CD4-positive, alpha-beta T cell treated with Interleukin-12 subunit alpha and Interleukin-12 subunit beta, for 1 hour (primary cell): ENCODE data around the gene GPR179.
"Not testable (repeated sequence)": the region's sequence is repeated elsewhere in the genome, so short reads cannot be mapped to it uniquely, and the experiment has no call there.

Experiments used
- DNase-seq: peaks from one replicate; pipeline ENCODE4 v3.0.0-alpha.2; 2020

GPR179 gene

DNA sequence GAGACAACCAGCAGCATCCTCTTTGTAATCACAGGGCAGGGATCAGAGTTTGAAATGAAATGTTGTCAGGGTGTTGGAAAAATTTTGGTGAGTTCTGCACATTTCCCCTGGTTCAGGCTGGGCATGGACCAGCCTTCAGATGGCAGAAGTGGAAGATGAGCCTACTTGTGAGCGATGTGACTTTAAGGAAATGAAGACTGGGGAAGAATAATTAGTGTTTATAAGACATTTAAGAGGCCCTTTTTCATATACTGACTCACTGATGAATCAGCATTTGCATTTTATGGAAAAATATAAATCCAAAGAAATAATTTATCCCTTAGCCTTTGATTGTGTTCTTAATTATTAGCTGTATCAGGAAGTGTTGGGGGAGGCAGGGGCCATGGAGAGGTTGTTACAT, 20.9 kb downstream of the GPR179 start:
- DNase-seq = no peak

DNA sequence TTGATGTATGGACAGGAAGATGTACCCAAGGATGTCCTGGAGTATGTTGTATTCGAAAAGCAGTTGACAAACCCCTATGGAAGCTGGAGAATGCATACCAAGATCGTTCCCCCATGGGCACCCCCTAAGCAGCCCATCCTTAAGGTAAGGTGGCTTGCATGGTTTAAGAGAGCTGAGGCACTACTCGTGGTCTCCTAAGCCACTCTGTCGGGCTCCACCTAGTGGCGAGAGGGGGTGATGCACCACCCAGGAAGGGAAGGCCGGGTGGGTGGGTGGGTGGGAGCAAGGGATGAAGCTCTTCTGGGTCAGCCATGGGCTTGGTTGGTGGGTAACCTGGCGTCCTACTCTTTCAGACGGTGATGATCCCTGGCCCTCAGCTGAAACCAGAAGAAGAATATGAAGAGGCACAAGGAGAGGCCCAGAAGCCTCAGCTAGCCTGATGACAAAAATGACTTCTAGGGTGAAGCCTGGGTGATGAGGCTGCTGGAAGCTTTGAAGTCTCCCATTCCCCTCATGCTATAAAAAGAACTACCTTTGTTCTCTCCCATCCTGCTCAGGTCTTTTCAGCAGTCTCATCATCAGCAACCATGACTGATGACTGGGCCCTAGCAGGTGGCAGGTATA, 21.5 kb downstream of the GPR179 start:
- DNase-seq = peak; percentile 65

DNA sequence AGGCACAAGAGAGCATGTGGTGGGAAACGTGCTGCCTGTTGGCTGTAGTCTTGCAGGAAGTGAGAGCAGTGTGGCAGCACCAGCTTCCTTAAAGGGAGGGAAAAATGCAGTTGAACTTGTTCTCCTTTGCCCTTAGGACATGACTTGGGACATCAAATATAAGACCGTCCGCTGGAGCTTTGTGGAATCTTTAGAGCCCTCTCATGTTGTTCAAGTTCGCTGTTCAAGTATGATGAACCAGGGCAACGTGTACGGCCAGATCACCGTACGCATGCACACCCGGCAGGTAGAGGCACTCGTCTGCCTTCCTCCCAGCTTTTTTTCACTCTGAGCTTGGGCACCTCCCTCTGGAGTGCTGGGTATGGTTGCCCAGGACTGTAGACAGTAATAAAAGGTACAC, 23.3 kb downstream of the GPR179 start:
- no peak for DNase-seq

DNA sequence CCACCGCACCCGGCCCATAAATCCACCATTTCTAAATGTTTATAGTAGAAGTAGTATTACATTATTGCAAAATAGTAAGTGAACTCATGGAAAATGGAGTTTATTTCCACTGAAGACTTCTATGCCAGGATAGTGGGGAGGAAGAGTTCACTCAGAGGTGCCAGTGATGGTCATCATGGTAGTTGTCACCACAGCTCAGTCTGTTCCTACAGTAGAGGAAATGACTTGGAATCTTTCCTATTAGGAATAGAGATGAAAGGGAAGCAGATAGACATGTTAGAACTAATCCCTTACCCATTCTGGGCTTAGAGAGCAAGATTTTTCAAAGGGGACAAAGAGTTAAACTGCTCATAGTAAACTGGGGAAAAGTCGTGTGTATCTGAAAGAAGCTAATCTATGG, 26.7 kb downstream of the GPR179 start:
- no peak for DNase-seq

DNA sequence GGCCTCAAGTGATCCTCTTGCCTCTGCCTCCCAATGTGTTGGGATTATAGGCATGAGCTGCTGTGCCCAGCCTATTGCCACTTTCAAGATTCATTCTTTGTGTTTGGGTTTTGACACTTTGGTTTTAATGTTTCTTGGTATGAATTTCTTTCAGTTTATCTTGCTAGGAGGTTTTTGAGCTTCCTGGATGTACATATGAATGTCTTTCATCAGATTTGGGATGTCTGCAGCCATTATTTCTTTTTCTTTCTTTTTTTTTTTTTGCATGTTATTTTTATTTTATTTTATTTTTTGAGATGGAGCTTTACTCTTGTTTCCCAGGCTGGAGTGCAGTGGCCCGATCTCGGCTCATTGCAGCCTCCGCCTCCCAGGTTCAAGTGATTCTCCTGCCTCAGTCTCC, 28.3 kb downstream of the GPR179 start:
- DNase-seq = no peak

DNA sequence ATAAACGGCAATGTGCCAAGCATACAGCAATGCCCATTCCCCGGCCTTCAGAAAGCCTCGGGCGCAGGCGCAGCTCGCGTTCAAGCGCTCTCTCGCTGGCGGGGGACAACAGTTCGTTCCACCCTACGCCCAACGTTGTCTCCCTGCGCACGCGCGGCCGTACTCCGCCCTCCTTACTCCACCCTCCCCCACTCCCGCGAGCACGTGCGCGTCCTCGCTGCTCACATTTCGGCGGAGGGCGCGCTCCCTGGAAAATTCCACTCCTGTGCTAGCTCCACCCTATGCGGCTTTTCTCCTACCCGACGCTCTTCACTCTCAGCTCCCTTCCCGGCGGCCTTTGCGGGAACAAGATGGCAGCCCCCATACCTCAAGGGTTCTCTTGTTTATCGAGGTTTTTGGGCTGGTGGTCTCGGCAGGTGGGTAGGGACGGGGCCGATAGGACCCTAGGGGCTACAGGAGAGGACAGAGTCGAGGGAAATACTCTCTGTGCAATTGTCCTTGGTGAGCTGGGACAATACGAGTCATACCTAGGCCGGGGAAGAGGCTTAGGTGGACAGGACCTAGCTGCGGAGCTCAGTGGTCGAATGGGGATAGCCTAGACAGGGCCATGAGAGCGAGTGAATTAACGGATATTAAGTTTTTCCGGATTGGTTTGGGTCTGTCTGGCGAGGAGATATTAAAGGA, 46.8 kb downstream of the GPR179 start, which contains the start of gene MRPL45:
MRPL45 (plus strand) TSS at position 335 of the 684 bp plus-strand sequence; CDS start at position 351, 16 bp downstream.
- peak; percentile 98 for DNase-seq

DNA sequence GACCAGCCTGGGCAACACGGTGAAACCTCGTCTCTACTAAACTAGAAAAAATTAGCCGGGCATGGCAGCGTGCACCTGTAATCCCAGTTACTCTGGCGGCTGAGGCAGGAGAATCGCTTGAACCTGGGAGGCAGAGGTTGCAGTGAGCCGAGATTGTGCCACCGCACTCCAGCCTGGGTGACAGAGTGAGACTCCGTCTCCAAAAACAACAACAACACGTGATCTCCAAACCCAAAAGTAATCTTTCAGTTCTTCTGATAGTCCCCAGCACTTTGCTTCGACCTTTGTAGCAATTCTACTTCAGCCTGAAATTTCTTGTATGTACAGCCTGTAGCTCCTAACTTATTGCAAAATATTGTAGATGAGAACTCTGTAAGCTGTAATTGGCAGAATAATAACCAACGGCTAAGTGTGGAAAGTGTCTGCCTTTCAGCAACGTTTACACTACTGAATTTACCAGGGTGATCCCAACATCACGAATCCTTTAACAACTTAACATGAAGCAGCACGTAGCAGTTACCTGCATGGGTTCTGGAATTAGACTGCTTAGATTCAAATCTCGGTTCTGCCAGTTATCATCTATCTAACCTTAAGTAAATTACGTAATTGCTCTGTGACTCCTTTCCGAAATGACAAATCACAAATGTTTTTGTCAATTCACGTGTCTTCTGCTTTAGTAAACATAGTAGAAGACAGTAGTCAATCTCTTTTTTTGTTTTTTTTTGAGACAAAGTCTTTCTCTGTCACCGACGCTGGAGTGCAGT, 48.0 kb downstream of the GPR179 start:
- not testable (repeated sequence) for DNase-seq

DNA sequence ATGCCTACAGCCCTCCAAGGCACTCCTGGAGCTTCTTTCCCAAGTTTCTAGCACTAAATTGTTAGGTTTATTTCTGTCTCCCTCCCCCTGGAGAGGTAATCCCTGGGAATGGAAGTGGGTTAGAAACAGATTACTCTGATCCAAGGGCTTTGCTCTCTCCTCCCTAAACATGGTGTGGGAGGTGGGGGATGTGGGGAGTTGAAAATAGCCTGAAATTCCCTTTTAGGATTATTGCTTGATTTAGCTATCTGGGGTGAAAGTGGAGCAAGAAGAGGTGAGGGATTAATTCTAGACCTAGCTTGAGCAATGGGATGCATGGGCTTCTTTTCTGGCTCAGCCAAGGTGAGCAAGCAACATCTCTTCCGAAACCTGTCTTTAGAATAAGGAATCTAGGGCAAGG, 54.0 kb downstream of the GPR179 start:
- not testable (repeated sequence) for DNase-seq

DNA sequence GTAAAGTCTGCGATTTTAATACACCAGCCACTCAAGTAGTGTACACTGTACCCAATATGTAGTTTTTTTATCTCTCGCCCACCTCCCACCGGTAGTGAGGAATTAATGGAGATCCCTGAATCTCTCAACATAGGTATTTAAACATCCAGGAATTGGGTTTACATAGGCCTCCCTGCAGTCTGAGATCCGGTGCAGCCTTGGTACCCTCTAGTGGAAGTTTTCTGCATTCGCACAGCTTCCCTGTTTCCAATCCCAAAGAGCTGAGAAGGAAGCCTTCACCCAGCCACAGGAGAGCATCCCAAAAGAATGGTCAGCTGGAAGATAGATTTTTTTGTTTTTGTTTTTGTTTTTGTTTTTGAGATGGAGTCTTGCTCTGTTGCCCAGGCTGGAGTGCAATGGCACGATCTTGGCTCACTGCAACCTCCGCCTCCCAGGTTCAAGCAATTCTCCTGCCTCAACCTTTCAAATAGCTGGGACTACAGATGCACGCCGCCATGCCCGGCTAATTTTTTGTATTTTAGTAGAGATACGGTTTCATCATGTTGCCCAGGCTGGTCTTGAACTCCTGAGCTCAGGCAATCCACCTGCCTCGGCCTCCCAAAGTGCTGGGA, 55.4 kb downstream of the GPR179 start:
- DNase-seq = not testable (repeated sequence)

DNA sequence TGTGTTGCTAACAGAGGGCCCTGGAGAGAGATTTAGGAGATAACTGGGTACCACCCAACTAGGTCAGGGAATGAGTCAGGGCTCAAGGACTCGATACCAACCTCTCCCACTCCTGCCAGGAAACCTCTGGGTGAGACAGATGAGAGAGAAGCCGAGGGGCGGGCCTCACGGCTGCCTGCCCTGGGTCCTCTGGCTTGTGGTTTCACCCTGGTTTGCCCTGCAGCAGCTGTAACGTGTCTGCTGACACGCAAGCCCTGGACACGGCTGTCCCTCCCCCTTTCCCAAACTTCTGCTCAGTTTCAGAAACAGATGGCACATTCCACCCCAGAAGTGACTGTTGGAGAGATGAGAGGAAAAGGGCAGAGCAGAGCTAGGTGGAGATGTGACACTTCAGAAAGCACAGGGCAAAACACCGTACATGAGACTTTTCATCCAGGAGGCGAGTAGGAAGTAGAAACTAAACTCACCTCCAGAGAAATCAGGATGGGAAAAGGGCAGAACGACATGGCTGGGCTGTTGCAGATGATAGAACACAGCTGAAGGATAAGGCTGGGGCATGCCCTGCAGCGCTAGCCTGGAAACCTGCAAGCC, 57.2 kb downstream of the GPR179 start:
- DNase-seq = not testable (repeated sequence)

DNA sequence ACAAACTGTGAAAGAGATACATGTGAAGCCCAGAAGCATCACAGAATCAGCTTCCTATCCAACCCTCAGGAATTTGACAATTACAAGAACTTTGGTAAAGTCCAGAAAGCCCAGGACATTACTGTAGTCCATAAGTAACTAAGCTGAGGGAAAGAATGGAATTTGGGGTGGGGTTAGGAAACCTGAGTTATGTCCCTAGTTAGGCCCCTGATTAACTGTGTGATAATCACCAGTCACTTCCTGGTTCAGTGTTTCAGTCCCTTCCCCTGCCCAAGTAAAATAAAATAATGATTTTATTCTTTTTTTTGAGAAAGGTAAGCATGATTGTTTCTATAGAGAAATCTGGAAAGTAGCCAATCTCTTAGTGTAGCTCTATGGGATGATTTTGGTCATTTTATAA, 57.8 kb downstream of the GPR179 start:
- not testable (repeated sequence) for DNase-seq
